DMS 273 (cell line): ENCODE measurements around the gene ARHGAP19.
A peak's percentile ranks its signal among the peaks of the same experiment; 100 is the strongest.

Source experiments
- DNase-seq: peaks from one replicate; lab custom pipeline; 2025; ENCODE audit not compliant: unreplicated experiment; lab: John Stamatoyannopoulos, UW

Gene ARHGAP19

GRCh38 chr10:97230146-97230545 lies 62.3 kb downstream of the ARHGAP19 start:
- DNase-seq = no peak

DNA sequence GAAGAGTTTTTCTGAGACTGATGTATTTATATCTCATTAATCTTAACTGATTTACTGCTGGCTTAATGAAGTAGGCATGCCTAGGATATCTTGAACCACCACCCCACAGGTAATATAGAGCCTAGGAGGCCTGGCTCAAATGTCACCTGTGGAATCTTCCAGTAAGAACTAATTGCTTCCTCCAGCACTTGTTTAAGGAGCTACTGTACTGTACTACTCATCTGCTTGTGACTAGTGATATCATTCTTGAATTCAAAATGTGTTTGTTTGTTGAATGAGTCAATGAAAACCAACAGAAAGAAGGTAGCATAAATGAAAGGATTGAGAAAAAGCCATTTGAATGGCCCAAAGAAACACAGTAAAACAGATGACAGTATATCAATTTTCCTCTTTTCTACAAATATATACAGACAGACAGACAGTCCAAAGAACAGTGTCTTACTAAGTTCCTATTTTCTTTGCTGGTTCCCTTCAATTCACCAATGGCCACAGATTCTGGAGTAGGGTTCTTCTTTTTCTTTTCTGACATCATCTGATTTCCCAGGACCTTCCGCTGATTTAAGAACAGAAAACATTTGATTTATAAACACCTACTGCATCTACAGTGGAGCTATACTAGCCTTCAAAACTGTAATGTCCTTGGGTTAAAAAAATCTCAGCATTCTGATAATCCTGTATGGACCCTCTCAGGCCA lies 63.0 kb downstream of the ARHGAP19 start:
- DNase-seq = no peak

- no peak for DNase-seq
Observed at GRCh38 chr10:97228775-97229157, 63.7 kb downstream of the ARHGAP19 start.

- DNase-seq = no peak
Observed at GRCh38 chr10:97228130-97228774, 64.2 kb downstream of the ARHGAP19 start.

DNA sequence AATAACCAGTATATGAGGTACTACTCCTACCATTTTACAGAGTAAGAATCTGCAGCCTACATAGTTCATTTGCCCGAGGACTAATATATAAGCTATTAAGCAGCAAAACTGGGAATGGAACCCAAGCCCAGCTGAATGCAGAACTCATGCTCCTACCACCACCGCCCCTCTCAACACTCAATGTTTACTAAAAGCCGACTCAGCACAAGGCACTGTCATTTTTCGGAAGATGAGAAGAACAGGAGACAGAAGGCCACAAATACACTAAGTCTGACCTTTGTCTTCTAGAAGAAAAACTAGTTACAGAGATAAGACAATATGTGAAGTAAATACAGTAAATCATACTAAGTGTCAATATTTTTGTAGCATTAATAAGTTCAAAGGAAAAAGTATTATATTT lies 66.0 kb downstream of the ARHGAP19 start:
- no peak for DNase-seq

- DNase-seq = no peak
Observed at GRCh38 chr10:97224483-97225435, 67.7 kb downstream of the ARHGAP19 start.

- no peak for DNase-seq
Observed at GRCh38 chr10:97222326-97222961, 70.0 kb downstream of the ARHGAP19 start.

- DNase-seq = no peak
Observed at GRCh38 chr10:97220355-97220754, 72.1 kb downstream of the ARHGAP19 start.

- DNase-seq = no peak
Observed at GRCh38 chr10:97217299-97217698, 75.1 kb downstream of the ARHGAP19 start.

GRCh38 chr10:97215619-97216260 lies 76.7 kb downstream of the ARHGAP19 start:
- no peak for DNase-seq

DNA sequence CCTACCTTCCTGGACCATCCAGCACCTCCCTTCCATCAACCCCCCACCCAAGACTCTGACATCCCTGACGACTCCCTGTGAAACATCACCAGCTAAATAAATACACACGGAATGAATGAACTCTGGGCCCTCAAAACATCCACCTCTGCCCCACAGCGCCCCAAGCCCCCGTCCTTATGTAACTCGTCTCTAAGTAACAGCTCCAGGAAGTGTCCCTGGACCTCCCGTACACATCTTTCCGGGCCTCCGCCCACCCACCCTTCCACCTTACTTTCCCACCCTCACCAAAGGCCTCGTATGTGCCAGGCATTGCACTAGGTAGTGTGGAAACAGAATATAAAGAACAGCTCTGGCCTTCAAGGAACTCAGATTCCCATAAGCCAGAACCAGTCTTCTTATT lies 79.0 kb downstream of the ARHGAP19 start:
- no peak for DNase-seq

DNA sequence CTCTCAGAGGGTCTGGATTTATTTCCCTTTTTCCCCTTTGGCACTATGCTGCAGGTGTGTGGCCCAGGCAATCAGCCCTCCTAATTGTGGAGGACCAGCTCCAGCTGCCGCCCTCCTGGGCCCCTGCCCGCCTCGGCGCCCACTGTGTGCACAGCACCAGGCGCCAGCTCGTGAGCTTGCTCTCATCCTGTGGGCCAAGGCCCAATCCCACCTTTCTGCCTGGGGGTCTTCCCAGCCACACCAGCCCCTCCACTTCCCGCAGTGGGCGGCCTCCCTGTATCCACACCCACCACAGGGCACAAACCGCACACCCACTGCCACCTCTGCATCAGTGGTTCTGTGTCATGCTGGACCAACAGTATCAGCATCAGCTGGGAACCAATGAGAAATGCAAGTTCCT lies 81.2 kb downstream of the ARHGAP19 start:
- no peak for DNase-seq

GRCh38 chr10:97210543-97210960 lies 81.9 kb downstream of the ARHGAP19 start:
- peak; percentile 78 for DNase-seq

GRCh38 chr10:97207756-97208346 lies 84.6 kb downstream of the ARHGAP19 start:
- no peak for DNase-seq

DNA sequence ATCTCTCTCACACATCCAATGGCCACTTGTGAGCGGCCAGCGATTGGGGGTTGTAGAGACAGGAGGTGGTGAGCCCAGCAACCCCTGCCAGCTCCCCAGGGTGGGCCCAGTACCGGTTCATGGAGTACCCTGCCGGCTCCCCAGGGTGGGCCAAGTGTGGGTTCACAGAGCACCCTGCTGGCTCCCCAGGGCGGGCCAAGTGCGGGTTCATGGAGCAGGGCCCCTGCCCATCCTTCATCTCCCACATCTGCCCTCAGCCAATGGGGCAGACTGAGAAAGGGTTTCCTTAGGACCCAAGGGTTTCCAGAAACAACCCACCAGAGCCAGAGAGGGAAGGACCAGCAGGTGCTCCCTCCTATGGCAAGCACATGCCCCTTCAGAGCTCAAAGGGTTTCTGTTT lies 85.3 kb downstream of the ARHGAP19 start:
- DNase-seq = no peak

GRCh38 chr10:97204826-97205679 lies 87.4 kb downstream of the ARHGAP19 start:
- DNase-seq = no peak

DNA sequence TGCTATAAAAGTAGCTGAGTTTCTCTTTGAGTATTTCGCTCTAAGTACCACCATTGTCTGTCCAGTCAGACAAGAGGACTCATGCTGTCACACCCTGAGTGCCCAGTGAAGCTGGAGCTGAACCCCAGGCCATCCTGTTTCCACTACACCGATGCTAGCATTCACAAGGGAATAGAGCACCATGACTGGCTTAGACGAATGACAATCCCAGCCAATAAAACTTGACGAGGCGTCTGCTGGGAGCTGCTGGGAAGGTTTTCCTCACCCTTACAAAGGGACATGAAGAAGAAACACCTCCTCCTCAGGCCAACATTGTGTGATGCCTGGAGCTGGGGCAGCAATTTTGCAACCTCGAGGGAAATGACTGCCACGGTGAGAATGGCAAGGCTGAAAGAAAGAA lies 89.2 kb downstream of the ARHGAP19 start:
- no peak for DNase-seq

- no peak for DNase-seq
Observed at GRCh38 chr10:97200616-97201015, 91.8 kb downstream of the ARHGAP19 start.

DNA sequence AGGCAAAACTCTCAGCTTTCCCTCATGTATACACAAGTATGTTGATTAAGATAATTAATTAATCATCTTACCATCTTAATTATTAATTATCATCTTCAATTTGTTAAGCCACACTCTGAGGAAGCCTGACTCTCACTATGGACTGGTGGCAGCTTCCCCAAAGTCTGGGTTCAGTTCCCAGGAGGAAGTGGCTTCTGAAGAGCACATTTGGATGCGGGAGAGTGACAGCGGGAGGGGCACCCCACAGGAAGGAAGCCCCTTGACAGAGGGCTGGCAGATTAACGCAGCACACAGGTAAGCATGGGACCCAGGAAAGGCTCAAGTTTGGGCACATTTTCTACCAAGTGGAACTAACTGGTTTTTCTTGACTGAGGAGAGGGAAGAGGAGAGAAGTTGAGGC lies 93.3 kb downstream of the ARHGAP19 start:
- no peak for DNase-seq
